HG02938 (cell line): ENCODE measurements around the gene MAP2K1.
"Not testable (repeated sequence)": the region's sequence is repeated elsewhere in the genome, so short reads cannot be mapped to it uniquely, and the experiment has no call there.

Source experiments
- ATAC-seq: cut with Tn5 transposase; IDR thresholded peaks from one replicate; pipeline ENCODE4 v1.9.1; 2021; ENCODE audit warnings: mild to moderate bottlenecking, moderate library complexity; ENCODE audit not compliant: unreplicated experiment

The MAP2K1 gene

GRCh38 chr15:66390678-66391077, 4.0 kb downstream of the MAP2K1 start:
- ATAC-seq, result no peak

- ATAC-seq, result not testable (repeated sequence)
Measured at GRCh38 chr15:66393037-66393436, 6.3 kb downstream of the MAP2K1 start.

- no peak for ATAC-seq
Measured at GRCh38 chr15:66394472-66394871, 7.8 kb downstream of the MAP2K1 start.

- no peak for ATAC-seq
Measured at GRCh38 chr15:66394915-66395314, 8.2 kb downstream of the MAP2K1 start.

- ATAC-seq, result no peak
Measured at GRCh38 chr15:66399276-66399675, 12.6 kb downstream of the MAP2K1 start.

GRCh38 chr15:66400351-66400774, 13.7 kb downstream of the MAP2K1 start:
- ATAC-seq, result no peak

GRCh38 chr15:66401130-66402021, 14.7 kb downstream of the MAP2K1 start:
- no peak for ATAC-seq

GRCh38 chr15:66402761-66403284, 16.1 kb downstream of the MAP2K1 start:
- no peak for ATAC-seq

- no peak for ATAC-seq
Measured at GRCh38 chr15:66403323-66403722, 16.6 kb downstream of the MAP2K1 start.

- ATAC-seq, result no peak
Measured at GRCh38 chr15:66404122-66404521, 17.4 kb downstream of the MAP2K1 start.

- no peak for ATAC-seq
Measured at GRCh38 chr15:66404532-66404931, 17.8 kb downstream of the MAP2K1 start.

- no peak for ATAC-seq
Measured at GRCh38 chr15:66405007-66405406, 18.3 kb downstream of the MAP2K1 start.

- no peak for ATAC-seq
Measured at GRCh38 chr15:66405615-66406014, 18.9 kb downstream of the MAP2K1 start.

GRCh38 chr15:66408254-66408653, 21.5 kb downstream of the MAP2K1 start:
- ATAC-seq, result no peak

- ATAC-seq, result no peak
Measured at GRCh38 chr15:66408675-66409282, 22.1 kb downstream of the MAP2K1 start.

GRCh38 chr15:66409565-66410108, 22.9 kb downstream of the MAP2K1 start:
- ATAC-seq, result no peak

- no peak for ATAC-seq
Measured at GRCh38 chr15:66411190-66411589, 24.5 kb downstream of the MAP2K1 start.

- ATAC-seq, result no peak
Measured at GRCh38 chr15:66412220-66412619, 25.5 kb downstream of the MAP2K1 start.

- no peak for ATAC-seq
Measured at GRCh38 chr15:66413579-66413978, 26.9 kb downstream of the MAP2K1 start.

- ATAC-seq, result no peak
Measured at GRCh38 chr15:66415360-66415759, 28.6 kb downstream of the MAP2K1 start.

GRCh38 chr15:66417736-66418135, 31.0 kb downstream of the MAP2K1 start:
- ATAC-seq, result no peak

GRCh38 chr15:66419471-66419870, 32.8 kb downstream of the MAP2K1 start:
- ATAC-seq, result no peak
